ENCODE results near the gene NSUN6.

Gene NSUN6

GRCh38 chr10:18651324-18652007, at the start of gene NSUN6:
Gene NSUN6 (minus strand): TSS chr10:18651587. CDS start chr10:18651203, 384 bp downstream.
- peak; percentile 92 for DNase-seq

- DNase-seq, result no peak
Measured at GRCh38 chr10:18699849-18700840, 48.8 kb upstream of the NSUN6 start.

- no peak for DNase-seq
Measured at GRCh38 chr10:18690541-18690940, 39.2 kb upstream of the NSUN6 start.

GRCh38 chr10:18689498-18689897, 38.1 kb upstream of the NSUN6 start:
- no peak for DNase-seq

GRCh38 chr10:18687706-18688105, 36.3 kb upstream of the NSUN6 start:
- no peak for DNase-seq

GRCh38 chr10:18687195-18687594, 35.8 kb upstream of the NSUN6 start:
- no peak for DNase-seq

- no peak for DNase-seq
Measured at GRCh38 chr10:18685555-18685954, 34.2 kb upstream of the NSUN6 start.

GRCh38 chr10:18684953-18685352, 33.6 kb upstream of the NSUN6 start:
- no peak for DNase-seq

- no peak for DNase-seq
Measured at GRCh38 chr10:18684416-18684815, 33.0 kb upstream of the NSUN6 start.

GRCh38 chr10:18683427-18683826, 32.0 kb upstream of the NSUN6 start:
- no peak for DNase-seq

- DNase-seq, result no peak
Measured at GRCh38 chr10:18681971-18682411, 30.6 kb upstream of the NSUN6 start.

GRCh38 chr10:18681366-18681765, 30.0 kb upstream of the NSUN6 start:
- DNase-seq, result no peak

- DNase-seq, result no peak
Measured at GRCh38 chr10:18680754-18681153, 29.4 kb upstream of the NSUN6 start.

- DNase-seq, result no peak
Measured at GRCh38 chr10:18675086-18675801, 23.9 kb upstream of the NSUN6 start.

GRCh38 chr10:18668026-18668425, 16.6 kb upstream of the NSUN6 start:
- DNase-seq, result no peak

GRCh38 chr10:18666810-18667209, 15.4 kb upstream of the NSUN6 start:
- no peak for DNase-seq

- no peak for DNase-seq
Measured at GRCh38 chr10:18665815-18666558, 14.6 kb upstream of the NSUN6 start.

GRCh38 chr10:18664841-18665478, 13.6 kb upstream of the NSUN6 start:
- no peak for DNase-seq

- DNase-seq, result no peak
Measured at GRCh38 chr10:18660816-18661431, 9.5 kb upstream of the NSUN6 start.

- DNase-seq, result peak; percentile 24
Measured at GRCh38 chr10:18659819-18660535, 8.6 kb upstream of the NSUN6 start.

Measured in CD4-positive, alpha-beta T cell treated with Interleukin-4 for 4 hours (primary cell).